Smooth muscle cell (in vitro differentiated cells): ENCODE results near the gene KRT6B. TPM values are rescaled to one million over a fixed set of nuclear protein-coding genes. Genes with fewer than 3 reads are reported as not detected.

Experiments
- polyA plus RNA-seq: library from polyadenylated mRNA; unstranded; fragments of >200 nt; fragmentation: Nextera tagmentation; extraction: Ambion mirVana; gene quantifications from 2 replicates; pipeline ENCODE4 v1.2.1, GENCODE V29; 2016
- total RNA-seq: library from RNA; depleted of rRNA; stranded (reverse); fragments of >200 nt; gene quantifications from 2 replicates; pipeline ENCODE4 v1.2.3, GENCODE V29; 2014

KRT6B gene
- total and polyA plus RNA-seq, 2 experiments from 2014 or later: 248 to 336 TPM

Other genes starting within 250 kb of the KRT6B start
- gene KRT7, start 218.9 kb downstream of the KRT6B start, total RNA-seq: 168 and 214 TPM in 2 replicates
- gene KRT7, start 218.9 kb downstream of the KRT6B start, polyA plus RNA-seq: 190 and 744 TPM in 2 replicates
- not detected in 2 replicates for gene KRT86, start 177.5 kb downstream of the KRT6B start, total RNA-seq
- not detected in 2 replicates for gene KRT86, start 177.5 kb downstream of the KRT6B start, polyA plus RNA-seq
- gene KRT81, start 160.6 kb downstream of the KRT6B start, total RNA-seq: 0.18 and 1.4 TPM in 2 replicates
- gene KRT81, start 160.6 kb downstream of the KRT6B start, polyA plus RNA-seq: 0.49 and 1.7 TPM in 2 replicates
- gene KRT83, start 130.7 kb downstream of the KRT6B start, total RNA-seq: not detected in 2 replicates
- not detected in 2 replicates for gene KRT83, start 130.7 kb downstream of the KRT6B start, polyA plus RNA-seq
- gene KRT85, start 84.7 kb downstream of the KRT6B start, total RNA-seq: not detected in 2 replicates
- not detected in 2 replicates for gene KRT85, start 84.7 kb downstream of the KRT6B start, polyA plus RNA-seq
- gene KRT84, start 66.5 kb downstream of the KRT6B start, total RNA-seq: 5.6 and 8.0 TPM in 2 replicates
- gene KRT84, start 66.5 kb downstream of the KRT6B start, polyA plus RNA-seq: 0.09 and 2.1 TPM in 2 replicates
- gene KRT82, start 45.8 kb downstream of the KRT6B start, total RNA-seq: not detected in 2 replicates
- 0.23 TPM in 1 of 2 replicates, not detected in the other for gene KRT82, start 45.8 kb downstream of the KRT6B start, polyA plus RNA-seq
- 0.94 and 1.9 TPM in 2 replicates for gene KRT75, start 17.8 kb downstream of the KRT6B start, total RNA-seq
- gene KRT75, start 17.8 kb downstream of the KRT6B start, polyA plus RNA-seq: 0.37 TPM in 1 of 2 replicates, not detected in the other
- gene KRT6C, start 21.7 kb upstream of the KRT6B start, total RNA-seq: 30.2 and 32.6 TPM in 2 replicates
- gene KRT6C, start 21.7 kb upstream of the KRT6B start, polyA plus RNA-seq: 22.0 and 26.5 TPM in 2 replicates
- gene KRT6A, start 41.1 kb upstream of the KRT6B start, total RNA-seq: 985 and 1,128 TPM in 2 replicates
- 460 and 992 TPM in 2 replicates for gene KRT6A, start 41.1 kb upstream of the KRT6B start, polyA plus RNA-seq
- gene KRT5, start 68.2 kb upstream of the KRT6B start, total RNA-seq: 152 and 209 TPM in 2 replicates
- 67.2 and 198 TPM in 2 replicates for gene KRT5, start 68.2 kb upstream of the KRT6B start, polyA plus RNA-seq
- gene KRT71, start 101.0 kb upstream of the KRT6B start, total RNA-seq: not detected in 2 replicates
- not detected in 2 replicates for gene KRT71, start 101.0 kb upstream of the KRT6B start, polyA plus RNA-seq
- 0.22 TPM in 1 of 2 replicates, not detected in the other for gene KRT74, start 121.7 kb upstream of the KRT6B start, total RNA-seq
- gene KRT74, start 121.7 kb upstream of the KRT6B start, polyA plus RNA-seq: not detected in 2 replicates
- not detected in 2 replicates for gene KRT72, start 149.3 kb upstream of the KRT6B start, total RNA-seq
- not detected in 2 replicates for gene KRT72, start 149.3 kb upstream of the KRT6B start, polyA plus RNA-seq
- not detected in 2 replicates for gene KRT73, start 166.4 kb upstream of the KRT6B start, total RNA-seq
- gene KRT73, start 166.4 kb upstream of the KRT6B start, polyA plus RNA-seq: not detected in 2 replicates
- not detected in 2 replicates for gene KRT2, start 200.1 kb upstream of the KRT6B start, total RNA-seq
- not detected in 2 replicates for gene KRT2, start 200.1 kb upstream of the KRT6B start, polyA plus RNA-seq
- 11.1 and 13.5 TPM in 2 replicates for gene KRT1, start 228.3 kb upstream of the KRT6B start, total RNA-seq
- 3.1 and 5.6 TPM in 2 replicates for gene KRT1, start 228.3 kb upstream of the KRT6B start, polyA plus RNA-seq